GM15510 (cell line): ENCODE measurements around the gene PKMYT1.

ENCODE experiments used
- POLR2A ChIP-seq: IDR thresholded peaks from 3 replicates; pipeline ENCODE4 v1.6.1; 2011; ENCODE audit warnings: borderline replicate concordance; ENCODE audit not compliant: insufficient read length; ENCODE audit errors: extremely low read depth

Gene PKMYT1

GRCh38 chr16:2991566-2992261 is 11.5 kb upstream of the PKMYT1 start:
- no peak for TF ChIP-seq POLR2A

- no peak for TF ChIP-seq POLR2A
These were observed 10.6 kb upstream of the PKMYT1 start for GRCh38 chr16:2990891-2991290.

DNA sequence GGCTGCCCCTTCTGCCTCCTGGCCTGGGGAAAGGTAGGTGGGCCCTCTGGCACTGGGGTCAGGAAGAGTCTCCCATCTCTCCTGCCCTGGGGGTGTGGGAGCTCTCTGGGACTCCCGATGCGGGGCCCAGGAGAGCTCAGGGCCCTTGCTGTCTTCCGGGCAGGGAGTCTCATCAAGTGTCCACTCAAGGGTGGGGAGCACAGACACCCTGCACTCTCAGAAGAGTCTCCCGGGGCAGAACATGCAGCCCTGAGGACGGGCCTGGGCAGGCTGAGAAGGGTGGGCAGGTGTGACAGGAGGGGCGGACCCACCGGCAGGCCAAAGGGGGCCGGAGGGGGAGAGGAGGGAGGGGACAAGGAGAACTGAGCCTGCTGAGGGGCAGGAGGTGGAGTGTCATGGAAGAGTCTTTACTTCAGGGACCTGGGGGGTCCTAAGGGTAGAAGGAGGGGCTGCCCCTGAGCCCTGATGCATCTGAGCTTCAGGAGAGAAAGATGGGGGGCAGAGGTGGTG is 8.4 kb upstream of the PKMYT1 start:
- TF ChIP-seq POLR2A: no peak

DNA sequence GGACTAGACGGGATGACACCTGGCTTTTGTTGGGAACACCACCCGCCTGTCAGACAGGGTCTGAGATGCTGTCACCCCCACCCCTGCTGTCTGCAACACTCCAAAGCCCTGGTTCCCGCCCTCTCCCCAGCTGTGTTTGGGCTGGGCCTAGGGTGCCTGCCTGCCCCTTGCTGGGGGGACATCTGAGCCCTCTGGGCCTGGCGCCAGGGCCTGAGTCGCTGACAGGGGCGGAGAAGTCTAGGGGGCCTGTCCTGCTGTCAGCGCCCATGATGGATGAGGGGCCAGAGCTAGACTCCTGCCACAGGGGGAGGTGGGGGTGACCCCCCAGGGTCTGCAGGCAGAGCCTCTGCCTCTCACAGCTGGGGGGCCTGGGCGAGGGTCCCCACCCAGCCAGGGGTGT is 7.6 kb upstream of the PKMYT1 start:
- no peak for TF ChIP-seq POLR2A

DNA sequence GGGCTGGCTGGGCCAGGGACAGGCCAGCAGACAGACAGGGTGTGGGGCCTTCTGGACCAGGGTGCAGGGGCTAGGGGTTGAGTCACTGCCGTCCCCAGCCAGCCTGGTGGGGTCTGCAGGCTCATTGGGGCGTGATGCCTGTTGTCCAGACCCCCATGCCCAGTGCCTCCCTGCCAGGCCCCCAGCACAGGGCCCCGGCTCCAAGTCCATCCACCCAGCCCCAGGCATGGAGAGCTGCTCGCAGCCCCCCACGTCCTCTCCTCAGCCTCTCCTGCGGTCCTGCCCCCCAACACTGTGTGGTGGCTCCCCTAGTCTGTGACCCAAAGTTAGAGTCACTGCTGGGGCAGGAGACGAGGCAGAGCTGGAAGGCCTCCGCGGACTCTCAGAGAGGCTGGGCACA is 7.0 kb upstream of the PKMYT1 start:
- no peak for TF ChIP-seq POLR2A

DNA sequence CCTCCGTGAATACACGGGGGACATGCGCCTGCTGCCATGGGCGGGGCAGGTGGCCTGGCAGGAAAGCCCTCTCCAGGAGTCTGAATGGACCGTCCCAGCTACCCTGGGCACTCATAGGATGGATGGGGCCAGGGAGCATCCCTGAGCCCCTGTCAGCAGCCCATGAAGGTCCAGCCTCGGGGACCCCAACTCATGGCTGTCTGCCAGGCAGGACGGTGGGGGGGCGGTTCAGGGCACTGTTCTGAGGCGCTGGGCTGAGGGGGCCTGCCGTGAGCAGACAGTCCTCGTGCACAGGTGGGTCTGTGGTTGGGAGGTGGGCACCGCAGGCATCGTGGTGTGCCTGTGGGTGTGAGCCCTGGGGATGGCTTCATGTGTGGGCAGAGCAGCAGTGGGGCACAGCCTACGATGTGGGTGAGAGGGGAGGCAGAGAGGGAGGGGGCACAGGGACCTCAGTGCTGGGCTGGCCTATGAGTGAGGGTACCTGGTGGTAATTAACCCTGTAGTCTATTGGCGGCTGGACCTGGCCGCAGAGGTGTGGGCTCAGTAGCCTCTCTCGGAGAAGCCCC is 6.5 kb upstream of the PKMYT1 start:
- TF ChIP-seq POLR2A: no peak

DNA sequence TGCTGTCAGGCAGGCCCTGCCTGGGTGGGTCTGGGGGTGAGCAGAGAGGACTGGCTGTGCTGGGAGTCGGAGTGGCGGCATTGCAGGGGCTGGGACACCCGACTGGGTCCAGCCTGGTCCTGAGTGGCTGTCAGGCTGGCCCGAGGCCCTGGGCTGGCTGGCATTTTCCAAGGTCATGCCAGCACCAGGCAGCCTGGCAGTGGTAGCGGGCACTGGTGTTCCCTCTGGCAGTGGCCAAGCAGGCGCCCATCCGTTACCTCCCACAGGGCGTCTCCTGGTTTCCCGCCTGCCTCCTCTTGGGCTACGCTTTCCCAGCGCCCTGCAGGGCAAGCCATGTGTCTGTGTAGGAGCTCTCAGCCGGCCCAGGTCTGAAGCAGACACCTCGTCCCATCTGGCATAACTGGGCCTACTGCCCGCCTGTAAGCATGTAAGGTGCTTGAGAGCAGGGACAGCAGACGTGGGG is 5.7 kb upstream of the PKMYT1 start:
- TF ChIP-seq POLR2A: no peak

GRCh38 chr16:2985462-2985861 is 5.2 kb upstream of the PKMYT1 start:
- no peak for TF ChIP-seq POLR2A

GRCh38 chr16:2983706-2984136 is 3.5 kb upstream of the PKMYT1 start:
- no peak for TF ChIP-seq POLR2A

- TF ChIP-seq POLR2A: no peak
These were observed 2.2 kb upstream of the PKMYT1 start for GRCh38 chr16:2982402-2982801.

- TF ChIP-seq POLR2A: no peak
These were observed 1.6 kb upstream of the PKMYT1 start for GRCh38 chr16:2981899-2982250.

- TF ChIP-seq POLR2A: no peak
These were observed 1.1 kb upstream of the PKMYT1 start for GRCh38 chr16:2981177-2981898.

- TF ChIP-seq POLR2A: no peak
These were observed 498 bp downstream of the PKMYT1 start for GRCh38 chr16:2979669-2980226.

DNA sequence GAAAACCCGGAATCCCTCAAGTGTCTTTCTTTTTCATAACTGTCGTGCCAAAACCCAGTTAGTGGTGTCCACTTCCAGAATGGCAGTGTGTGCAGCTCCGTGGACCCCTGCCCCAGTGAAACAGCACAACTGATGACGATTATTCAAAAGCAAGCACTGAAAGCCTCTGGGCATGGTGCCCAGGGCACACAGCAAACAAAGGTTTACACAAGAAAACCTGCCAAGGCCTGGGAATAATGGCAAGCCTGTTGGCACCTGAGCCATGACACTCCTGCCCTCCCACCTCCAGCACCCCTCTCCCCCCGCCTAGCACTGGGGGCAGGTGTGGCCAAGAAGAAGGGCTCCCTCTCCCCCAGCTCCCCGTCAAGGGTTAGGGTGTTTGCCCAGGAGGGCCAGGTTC is 2.8 kb downstream of the PKMYT1 start:
- no peak for TF ChIP-seq POLR2A

- no peak for TF ChIP-seq POLR2A
These were observed 3.6 kb downstream of the PKMYT1 start for GRCh38 chr16:2976673-2977072.
